Gastrocnemius medialis (tissue), 4 donors: ENCODE results near the gene TGM5. TPM values are rescaled to one million over a fixed set of nuclear protein-coding genes. Genes with fewer than 3 reads are reported as not detected.

Experiments
- ATAC-seq, 2 donors: fragments of 150-250 bp; one replicate each; pipeline ENCODE4 v1.9.1; 2016
- DNase-seq, 2 donors: peaks; one replicate each; pipeline ENCODE4 v3.0.0-alpha.2; 2019
- H3K27ac ChIP-seq, 4 donors: fragments of 200-600 bp; sonication (generic); 1 replicate in 1 of 4; 2 replicates in 3 of 4; pipeline ENCODE4 v1.5.1; 2016 to 2018; ENCODE audit warnings: mild to moderate bottlenecking in 2 of 4, moderate library complexity in 1 of 4
- H3K27me3 ChIP-seq, 3 donors: fragments of 200-600 bp; sonication (generic) in 2 of 3; 1 replicate in 1 of 3; 2 replicates in 2 of 3; pipeline versions ENCODE4 v1.5.1 to v1.6.0; 2016 to 2019; ENCODE audit warnings: mild to moderate bottlenecking in 1 of 3, moderate library complexity in 1 of 3
- H3K36me3 ChIP-seq, 2 donors: fragments of 200-600 bp; sonication (generic) in 1 of 2; one replicate each; pipeline ENCODE4 v1.5.1; 2017 to 2018
- H3K4me1 ChIP-seq, 2 donors: fragments of 200-600 bp; sonication (generic) in 1 of 2; one replicate each; pipeline ENCODE4 v1.5.1; 2016 to 2017; ENCODE audit warnings: mild to moderate bottlenecking in 2 of 2
- H3K4me3 ChIP-seq, 4 donors: fragments of 200-600 bp; sonication (generic) in 3 of 4; 1 replicate in 1 of 4; 2 replicates in 3 of 4; pipeline ENCODE4 v1.5.1; 2016 to 2019; ENCODE audit warnings: mild to moderate bottlenecking in 2 of 4
- H3K9me3 ChIP-seq, 3 donors: fragments of 200-600 bp; sonication (generic) in 2 of 3; 1 replicate in 1 of 3; 2 replicates in 2 of 3; pipeline ENCODE4 v1.5.1; 2016 to 2019
- CTCF ChIP-seq, 5 experiments: fragments of 450-650 bp in 3 of 5; fragments of 200-600 bp in 2 of 5; sonication (generic) in 2 of 5; IDR thresholded peaks in 4 of 5; conservative IDR thresholded peaks in 1 of 5; 1 replicate in 4 of 5; 2 replicates in 1 of 5; pipeline ENCODE4 v1.5.1; 2016 to 2019; ENCODE audit warnings: antibody characterized with exemption in 5 of 5, mild to moderate bottlenecking in 3 of 5, moderate library complexity in 3 of 5
- POLR2A ChIP-seq, 2 donors: fragments of 450-650 bp; IDR thresholded peaks; one replicate each; pipeline ENCODE4 v1.6.1; 2017; ENCODE audit warnings: antibody characterized with exemption in 2 of 2, mild to moderate bottlenecking in 2 of 2, moderate library complexity in 2 of 2
- in situ Hi-C, 4 donors: fragments of 200-750 bp; cut with MboI; loops; one replicate each; pipeline versions ENCODE4 v1.15.0 to v1.8.0; 2017; ENCODE audit warnings: low sequenced_read_pairs in 4 of 4
- intact Hi-C: fragments of 100-400 bp; cut with DNase I; formaldehyde crosslinking; loops from one replicate; pipeline ENCODE4 v1.15.1; 2023; ENCODE audit warnings: low total_unique reads
- total RNA-seq, 4 donors: library from RNA; depleted of rRNA; stranded (reverse); fragments of >200 nt; gene quantifications; one replicate each; pipeline versions ENCODE4 v1.1.0 to v1.2.3, GENCODE V29; 2016

Gene TGM5
- total RNA-seq, 4 donors from 2014 or later: 1.4 TPM; not detected in 3

- Histone ChIP-seq H3K4me3 (no peak overlapping the region), H3K4me1 (peaks cover 18 to 36% of the 10 kb centered on the region in 2 donors), H3K9me3 (no peaks in the 10 kb centered on the region), H3K36me3 (no peaks in the 10 kb centered on the region), H3K27ac (peak overlapping the region; percentile 66 to 78 (median 72)), H3K27me3 (no peaks in the 10 kb centered on the region)
- intact Hi-C loops: loop anchor here (2.0 kb wide), 1 partner anchor 38 kb away; no protein-coding TSS in a partner anchor
- TF ChIP-seq POLR2A (IDR thresholded peaks at IDR 0.05): no peak
- TF ChIP-seq CTCF (IDR thresholded peaks at IDR 0.05 in 4 of 5, conservative IDR thresholded peaks at IDR 0.05 in 1 of 5): no peak
- ATAC-seq (peak; percentile 24 to 51), DNase-seq (peak in 1 of 2 donors; percentile 29)
- in situ Hi-C loops: no loop called here
These were observed 28.0 kb downstream of the TGM5 start for GRCh38 chr15:43238671-43239131.

- DNase-seq (peak; percentile 39 to 74), ATAC-seq (peak; percentile 82 to 89)
- intact Hi-C loops: loop anchor here (2.0 kb wide), 1 partner anchor 39 kb away; no protein-coding TSS in a partner anchor
- no peak for TF ChIP-seq CTCF (IDR thresholded peaks at IDR 0.05 in 4 of 5, conservative IDR thresholded peaks at IDR 0.05 in 1 of 5)
- TF ChIP-seq POLR2A (IDR thresholded peaks at IDR 0.05): peak in 1 of 2 donors; percentile 10
- in situ Hi-C loops: no loop called here
- Histone ChIP-seq H3K4me3 (no peak overlapping the region), H3K4me1 (peaks cover 18 to 36% of the 10 kb centered on the region in 2 donors), H3K36me3 (no peaks in the 10 kb centered on the region), H3K27me3 (no peaks in the 10 kb centered on the region), H3K27ac (peak overlapping the region; percentile 66 to 78 (median 72)), H3K9me3 (no peaks in the 10 kb centered on the region)
These were observed 28.8 kb downstream of the TGM5 start for GRCh38 chr15:43237842-43238470.

- H3K27me3 ChIP-seq: no peaks in the 10 kb centered on the region
- in situ Hi-C loops: no loop called here
- H3K4me3 ChIP-seq: no peak overlapping the region
- TF ChIP-seq POLR2A (IDR thresholded peaks at IDR 0.05): no peak
- no peak for TF ChIP-seq CTCF (IDR thresholded peaks at IDR 0.05 in 4 of 5, conservative IDR thresholded peaks at IDR 0.05 in 1 of 5)
- H3K4me1 ChIP-seq: peaks cover 18 to 33% of the 10 kb centered on the region in 2 donors
- no peaks in the 10 kb centered on the region for H3K9me3 ChIP-seq
- H3K36me3 ChIP-seq: no peaks in the 10 kb centered on the region
- intact Hi-C loops: no loop called here
- H3K27ac ChIP-seq: no peak overlapping the region
- ATAC-seq: no peak
- no peak for DNase-seq
These were observed 31.2 kb downstream of the TGM5 start for GRCh38 chr15:43235536-43235935.

GRCh38 chr15:43232289-43232874 is 34.3 kb downstream of the TGM5 start:
- DNase-seq (no peak), ATAC-seq (no peak)
- no peak overlapping the region for H3K27ac ChIP-seq
- peaks cover under 1 to 19% of the 10 kb centered on the region in 2 donors for H3K4me1 ChIP-seq
- intact Hi-C loops (no loop called here), in situ Hi-C loops (no loop called here)
- no peaks in the 10 kb centered on the region for H3K36me3 ChIP-seq
- H3K4me3 ChIP-seq: no peak overlapping the region
- TF ChIP-seq CTCF (IDR thresholded peaks at IDR 0.05 in 4 of 5, conservative IDR thresholded peaks at IDR 0.05 in 1 of 5): no peak
- TF ChIP-seq POLR2A (IDR thresholded peaks at IDR 0.05): no peak
- H3K9me3 ChIP-seq: no peaks in the 10 kb centered on the region
- H3K27me3 ChIP-seq: no peaks in the 10 kb centered on the region
